ENCODE measurements around the gene ZNF669. TPM values are rescaled to one million over a fixed set of nuclear protein-coding genes. Genes with fewer than 3 reads are reported as not detected.

Gene ZNF669
- total RNA-seq, 1 donor from 2014 or later: 0.64 TPM

- TF ChIP-seq, protein P1, sequence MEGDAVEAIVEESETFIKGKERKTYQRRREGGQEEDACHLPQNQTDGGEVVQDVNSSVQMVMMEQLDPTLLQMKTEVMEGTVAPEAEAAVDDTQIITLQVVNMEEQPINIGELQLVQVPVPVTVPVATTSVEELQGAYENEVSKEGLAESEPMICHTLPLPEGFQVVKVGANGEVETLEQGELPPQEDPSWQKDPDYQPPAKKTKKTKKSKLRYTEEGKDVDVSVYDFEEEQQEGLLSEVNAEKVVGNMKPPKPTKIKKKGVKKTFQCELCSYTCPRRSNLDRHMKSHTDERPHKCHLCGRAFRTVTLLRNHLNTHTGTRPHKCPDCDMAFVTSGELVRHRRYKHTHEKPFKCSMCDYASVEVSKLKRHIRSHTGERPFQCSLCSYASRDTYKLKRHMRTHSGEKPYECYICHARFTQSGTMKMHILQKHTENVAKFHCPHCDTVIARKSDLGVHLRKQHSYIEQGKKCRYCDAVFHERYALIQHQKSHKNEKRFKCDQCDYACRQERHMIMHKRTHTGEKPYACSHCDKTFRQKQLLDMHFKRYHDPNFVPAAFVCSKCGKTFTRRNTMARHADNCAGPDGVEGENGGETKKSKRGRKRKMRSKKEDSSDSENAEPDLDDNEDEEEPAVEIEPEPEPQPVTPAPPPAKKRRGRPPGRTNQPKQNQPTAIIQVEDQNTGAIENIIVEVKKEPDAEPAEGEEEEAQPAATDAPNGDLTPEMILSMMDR (IDR thresholded peaks at IDR 0.05): peak in 1 of 3 experiments; percentile 12
- H3K4me3 ChIP-seq: peak within 1 kb of the TSS; percentile 77 to 78
- DNase-seq (ENCODE audit: low spot score in 2 of 2): peak; percentile 88 to 98
- H3K4me1 ChIP-seq: peaks cover 0 to 10% of the 10 kb centered on the region in 2 donors
- H3K27me3 ChIP-seq: no peaks in the 10 kb centered on the region
- H3K36me3 ChIP-seq: no peaks in the 10 kb centered on the region
- intact Hi-C loops (cut with DNase I): loop anchor here (1.0 to 5.0 kb wide), 4 partner anchors 26 to 252 kb away; partner anchors contain the start of genes AHCTF1, ZNF496 and ZNF669
- H3K9me3 ChIP-seq: no peaks in the 10 kb centered on the region
- peak within 1 kb of the TSS; percentile 71 for H3K27ac ChIP-seq
Observed at GRCh38 chr1:247078258-247079140, 25.7 kb downstream of the ZNF669 start, which contains the start of gene ZNF670. ZNF670 (minus strand) TSS chr1:247078811; CDS start chr1:247078596, 215 bp downstream.

DNA sequence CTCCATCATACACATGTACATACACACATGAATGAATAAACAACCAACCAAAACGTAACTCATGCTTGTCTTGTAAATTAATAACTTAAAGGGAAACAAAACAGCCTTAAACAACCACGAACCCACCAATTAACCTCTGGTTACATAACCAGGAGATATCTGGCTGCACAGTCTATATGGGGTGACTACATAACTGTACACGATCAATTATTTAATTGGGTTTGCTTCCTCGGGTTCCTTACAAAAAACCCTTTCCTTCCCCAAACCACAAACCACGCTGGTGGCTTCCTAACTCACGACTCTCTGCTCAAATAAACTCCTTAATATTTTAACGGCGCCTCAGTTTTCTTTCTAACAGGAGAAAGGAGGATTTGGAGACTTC is 26.3 kb downstream of the ZNF669 start:
- TF ChIP-seq, protein P1 (IDR thresholded peaks at IDR 0.05): no peak
- Histone ChIP-seq H3K27me3 (no peaks in the 10 kb centered on the region), H3K9me3 (no peaks in the 10 kb centered on the region), H3K4me3 (peak overlapping the region; percentile 77 to 78), H3K27ac (peak overlapping the region; percentile 71), H3K36me3 (no peaks in the 10 kb centered on the region), H3K4me1 (peaks cover 0 to 10% of the 10 kb centered on the region in 2 donors)
- DNase-seq (ENCODE audit: low spot score in 2 of 2): no peak
- intact Hi-C loops (cut with DNase I): loop anchor here (1.0 to 5.0 kb wide), 4 partner anchors 26 to 253 kb away; partner anchors contain the start of genes AHCTF1, ZNF496 and ZNF669

GRCh38 chr1:247077213-247077612 is 26.9 kb downstream of the ZNF669 start:
- TF ChIP-seq, protein P1 (IDR thresholded peaks at IDR 0.05): no peak
- peaks cover 0 to 10% of the 10 kb centered on the region in 2 donors for H3K4me1 ChIP-seq
- H3K4me3 ChIP-seq: peak overlapping the region; percentile 77 to 78
- no peaks in the 10 kb centered on the region for H3K9me3 ChIP-seq
- H3K36me3 ChIP-seq: no peaks in the 10 kb centered on the region
- no peaks in the 10 kb centered on the region for H3K27me3 ChIP-seq
- no peak overlapping the region for H3K27ac ChIP-seq
- intact Hi-C loops (cut with DNase I): loop anchor here (5.0 kb wide), 1 partner anchor 145 kb away; the partner anchor contains the start of gene AHCTF1
- no peak for DNase-seq (ENCODE audit: low spot score in 2 of 2)

- TF ChIP-seq, protein P1 (IDR thresholded peaks at IDR 0.05): no peak
- Histone ChIP-seq H3K9me3 (peaks cover 0 to 12% of the 10 kb centered on the region in 2 donors), H3K36me3 (no peaks in the 10 kb centered on the region), H3K4me3 (no peak overlapping the region), H3K27ac (no peak overlapping the region), H3K27me3 (no peaks in the 10 kb centered on the region), H3K4me1 (no peaks in the 10 kb centered on the region)
- intact Hi-C loops (cut with DNase I): no loop called here
- DNase-seq (ENCODE audit: low spot score in 2 of 2): no peak
Observed at GRCh38 chr1:247070645-247071044, 33.5 kb downstream of the ZNF669 start.

DNA sequence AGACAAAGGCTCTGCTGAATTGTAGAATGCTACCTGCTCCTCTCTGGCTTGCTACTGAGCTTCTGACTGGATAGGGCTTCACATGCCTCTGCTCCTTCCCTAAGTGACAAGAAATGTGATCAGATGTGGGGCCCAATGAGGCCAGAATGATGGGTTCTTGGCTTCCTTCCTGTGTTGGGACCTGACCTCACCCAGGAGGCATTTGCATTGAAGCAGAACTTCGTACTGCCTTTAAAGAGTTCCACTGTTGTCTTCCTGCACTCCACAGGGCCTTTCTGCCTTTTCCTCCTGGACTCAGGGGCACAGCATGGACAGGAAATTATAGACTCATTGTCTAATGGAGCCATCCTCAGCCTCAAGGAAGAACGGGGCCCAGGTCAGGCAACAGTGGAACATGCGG is 39.9 kb downstream of the ZNF669 start:
- no peak for DNase-seq (ENCODE audit: low spot score in 2 of 2)
- intact Hi-C loops (cut with DNase I): no loop called here
- TF ChIP-seq, protein P1 (IDR thresholded peaks at IDR 0.05): no peak
- no peaks in the 10 kb centered on the region for H3K4me1 ChIP-seq
- H3K27me3 ChIP-seq: no peaks in the 10 kb centered on the region
- H3K36me3 ChIP-seq: peaks cover 0 to 2% of the 10 kb centered on the region in 2 donors
- H3K9me3 ChIP-seq: peaks cover 0 to 50% of the 10 kb centered on the region in 2 donors
- no peak overlapping the region for H3K4me3 ChIP-seq
- H3K27ac ChIP-seq: no peak overlapping the region

Data from ascending aorta (tissue), 2 donors.